Hepatocyte (in vitro differentiated cells): ENCODE measurements around the gene DRD5.

Experiments
- EZH2 ChIP-seq: fragments of 200-600 bp; sonication (generic); IDR thresholded peaks from 2 replicates; pipeline ENCODE4 v1.6.1; 2016; ENCODE audit warnings: antibody characterized with exemption, mild to moderate bottlenecking, borderline replicate concordance
- TF ChIP-seq, protein P1 (sequence below): fragments of 200-600 bp; sonication (generic); IDR thresholded peaks from 2 replicates; pipeline ENCODE4 v1.5.1; 2016; ENCODE audit warnings: antibody characterized with exemption, mild to moderate bottlenecking; ENCODE audit not compliant: poor library complexity

DNA sequence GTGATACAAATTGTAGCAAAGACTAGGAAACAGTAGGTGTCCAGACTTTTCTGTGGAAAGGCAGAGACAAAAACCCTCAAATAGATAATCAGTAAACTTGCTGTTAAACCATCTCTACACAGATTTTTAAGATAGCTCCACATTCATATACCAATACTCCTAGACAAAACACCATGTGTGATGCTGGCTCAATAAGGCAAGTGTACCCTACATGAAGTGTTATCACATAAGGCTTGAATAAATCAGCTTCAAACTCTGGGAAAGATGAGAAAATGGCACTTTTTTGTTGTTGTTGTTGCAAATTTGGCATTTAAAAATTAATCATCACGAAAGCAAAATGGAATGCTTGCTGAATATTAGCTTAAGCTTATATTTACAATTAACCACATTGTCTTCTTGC, 45.1 kb downstream of the DRD5 start:
- TF ChIP-seq, protein P1, sequence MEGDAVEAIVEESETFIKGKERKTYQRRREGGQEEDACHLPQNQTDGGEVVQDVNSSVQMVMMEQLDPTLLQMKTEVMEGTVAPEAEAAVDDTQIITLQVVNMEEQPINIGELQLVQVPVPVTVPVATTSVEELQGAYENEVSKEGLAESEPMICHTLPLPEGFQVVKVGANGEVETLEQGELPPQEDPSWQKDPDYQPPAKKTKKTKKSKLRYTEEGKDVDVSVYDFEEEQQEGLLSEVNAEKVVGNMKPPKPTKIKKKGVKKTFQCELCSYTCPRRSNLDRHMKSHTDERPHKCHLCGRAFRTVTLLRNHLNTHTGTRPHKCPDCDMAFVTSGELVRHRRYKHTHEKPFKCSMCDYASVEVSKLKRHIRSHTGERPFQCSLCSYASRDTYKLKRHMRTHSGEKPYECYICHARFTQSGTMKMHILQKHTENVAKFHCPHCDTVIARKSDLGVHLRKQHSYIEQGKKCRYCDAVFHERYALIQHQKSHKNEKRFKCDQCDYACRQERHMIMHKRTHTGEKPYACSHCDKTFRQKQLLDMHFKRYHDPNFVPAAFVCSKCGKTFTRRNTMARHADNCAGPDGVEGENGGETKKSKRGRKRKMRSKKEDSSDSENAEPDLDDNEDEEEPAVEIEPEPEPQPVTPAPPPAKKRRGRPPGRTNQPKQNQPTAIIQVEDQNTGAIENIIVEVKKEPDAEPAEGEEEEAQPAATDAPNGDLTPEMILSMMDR = no peak
- no peak for TF ChIP-seq EZH2
